Stimulated activated CD4-positive, alpha-beta T cell treated with anti-CD3 and anti-CD28 coated beads, Interleukin-2, amount 100 ng/mL, for 4 hours (primary cell): Measurements from ENCODE around the gene PLAGL2.
"Not testable (repeated sequence)": the region's sequence is repeated elsewhere in the genome, so short reads cannot be mapped to it uniquely, and the experiment has no call there.

ENCODE experiments used
- DNase-seq: peaks from one replicate; pipeline ENCODE4 v3.0.0-alpha.2; 2020; ENCODE audit warnings: low read depth

PLAGL2 gene

DNA sequence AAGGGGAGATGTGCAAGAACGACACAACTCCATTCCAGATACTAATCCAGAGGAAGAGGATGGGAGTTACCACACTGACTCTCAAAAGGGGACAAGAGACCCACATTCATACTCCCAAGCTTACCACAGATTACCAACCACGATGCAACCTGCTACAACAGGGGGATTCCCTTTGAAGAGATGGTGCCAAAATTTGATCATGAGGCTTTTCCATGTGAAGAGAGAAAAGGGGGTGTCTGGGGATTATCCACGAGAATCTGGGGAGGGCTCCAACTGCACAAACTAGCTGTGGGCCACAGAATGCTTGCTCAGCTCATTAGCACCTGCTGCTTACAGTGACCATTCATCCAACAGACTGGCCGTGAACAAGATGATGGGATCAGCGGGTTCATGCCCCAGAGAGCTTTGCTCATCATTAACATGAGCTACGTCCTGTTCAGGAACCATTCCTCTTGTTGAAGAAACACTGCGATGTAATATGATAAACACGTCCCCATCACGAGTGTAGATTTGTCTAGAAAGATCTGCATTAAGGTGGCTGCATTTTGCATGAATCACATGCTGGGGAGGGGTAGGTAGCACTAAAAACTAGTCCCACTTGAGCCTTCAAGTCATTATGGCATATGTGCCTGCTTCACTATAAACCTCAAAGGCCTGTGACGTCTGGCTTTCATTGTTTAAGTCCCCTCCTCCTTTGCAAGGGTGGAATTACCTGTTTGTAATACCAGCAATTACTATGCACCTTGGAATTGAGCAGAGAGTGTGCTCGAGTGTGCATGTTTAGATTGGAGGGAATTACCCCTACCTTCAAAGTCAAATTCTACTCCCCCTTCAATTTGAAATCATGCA, 4.0 kb downstream of the PLAGL2 start:
- no peak for DNase-seq

DNA sequence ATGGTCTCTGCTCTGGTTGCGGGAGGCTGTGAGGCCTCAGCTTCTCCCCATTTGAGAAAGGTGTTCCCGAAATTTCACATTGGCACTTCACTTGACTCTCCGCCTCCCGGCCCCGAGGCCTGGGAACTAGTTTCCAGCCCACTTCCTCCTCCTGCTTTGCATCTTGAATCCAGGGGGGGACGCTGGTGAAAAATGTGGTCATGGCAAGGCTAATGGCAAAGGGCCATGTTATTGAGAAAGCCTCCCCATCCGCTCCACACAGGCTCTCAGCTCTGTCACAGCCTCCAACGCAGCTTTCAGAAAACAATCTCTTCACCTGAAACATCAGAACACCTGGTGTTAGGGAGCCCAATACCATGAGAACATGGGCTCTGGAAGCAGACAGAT, 5.6 kb downstream of the PLAGL2 start:
- no peak for DNase-seq

DNA sequence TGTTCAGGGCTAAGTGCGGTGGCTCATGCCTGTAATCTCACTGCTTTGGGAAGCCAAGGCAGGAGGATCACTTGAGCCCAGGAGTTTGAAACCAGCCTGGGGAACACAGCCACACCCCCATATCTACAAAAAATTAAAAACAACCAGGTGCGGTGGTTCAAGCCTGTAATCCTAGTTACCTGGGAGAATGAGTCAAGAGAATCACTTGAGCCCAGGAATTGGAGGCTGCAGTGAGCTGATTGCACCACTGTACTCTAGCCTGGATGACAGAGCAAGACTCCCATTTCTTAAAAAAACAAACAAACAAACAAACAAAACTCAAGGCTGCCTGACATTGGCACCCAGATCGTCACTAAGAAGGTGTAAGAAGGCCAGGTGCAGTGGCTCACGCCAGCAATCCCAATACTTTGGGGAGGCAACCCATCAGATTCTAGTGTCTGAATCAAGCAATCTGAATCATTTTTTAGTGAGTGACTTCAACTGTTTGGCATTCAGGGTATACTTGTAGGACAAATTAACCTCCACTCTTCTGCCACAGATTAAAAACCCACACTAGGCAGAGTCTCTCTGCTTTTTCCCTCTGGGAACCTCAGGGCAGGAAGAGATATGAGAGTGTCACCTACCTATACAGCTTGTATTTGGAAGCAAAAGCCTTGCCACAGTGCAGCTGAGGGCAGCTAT, 6.1 kb downstream of the PLAGL2 start:
- no peak for DNase-seq

DNA sequence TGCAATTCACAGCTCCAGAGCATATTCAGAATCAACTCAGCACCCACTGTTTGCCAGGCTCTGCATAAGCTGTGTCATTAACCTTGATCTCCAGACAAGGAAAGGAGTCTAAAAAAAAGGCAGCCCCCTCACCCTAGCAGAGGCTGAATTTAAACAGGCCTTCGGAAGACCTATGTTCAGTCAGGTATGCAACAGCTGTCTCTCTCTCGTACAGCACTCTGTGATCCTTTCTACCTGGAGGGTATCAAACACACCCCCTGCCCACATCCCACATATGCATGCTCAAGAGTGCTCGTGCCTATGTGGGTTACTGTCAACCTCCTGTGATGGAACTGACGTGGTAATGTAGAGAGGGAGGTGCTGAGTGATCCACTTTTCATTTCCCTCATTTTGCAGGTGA, 8.5 kb downstream of the PLAGL2 start:
- no peak for DNase-seq

DNA sequence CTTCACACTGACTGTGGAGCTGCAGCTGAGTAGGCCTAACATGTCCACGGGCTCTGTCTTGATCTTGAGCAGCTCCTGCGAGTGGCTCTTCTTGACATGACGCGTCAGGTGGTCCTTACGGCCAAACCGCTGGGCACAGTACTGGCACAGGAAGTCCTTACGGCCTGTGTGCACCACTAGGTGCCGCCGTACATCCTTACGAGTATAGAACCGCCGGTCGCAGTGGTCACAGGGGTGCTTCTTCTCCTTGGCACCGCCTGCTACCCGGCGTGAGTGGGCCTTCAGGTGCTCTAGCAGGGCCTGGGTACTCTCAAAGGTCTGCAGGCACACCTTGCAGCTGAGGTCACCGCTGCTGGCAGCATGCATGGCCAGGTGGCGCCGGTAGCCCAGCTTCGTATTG, 10.4 kb downstream of the PLAGL2 start:
- not testable (repeated sequence) for DNase-seq

DNA sequence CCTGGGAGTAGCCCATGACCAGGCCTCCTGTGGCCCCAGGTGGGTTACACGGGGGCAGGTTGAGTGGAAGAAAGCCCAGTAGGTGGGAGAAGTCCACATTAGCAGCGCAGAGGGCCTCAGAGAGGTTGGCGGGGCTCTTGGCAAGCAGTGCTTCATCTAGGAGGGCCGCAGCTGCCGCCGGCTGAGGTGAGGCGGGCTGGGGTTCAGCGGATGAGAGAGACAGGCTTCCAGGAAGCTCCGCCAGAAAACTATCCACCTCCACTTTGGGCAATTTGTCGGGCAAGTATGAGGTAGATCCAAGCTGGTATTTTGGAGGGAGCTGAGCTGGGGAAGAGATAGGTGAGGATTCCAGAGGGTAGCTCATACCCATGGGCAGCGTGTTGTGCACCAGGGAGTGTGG, 10.9 kb downstream of the PLAGL2 start:
- DNase-seq: not testable (repeated sequence)

DNA sequence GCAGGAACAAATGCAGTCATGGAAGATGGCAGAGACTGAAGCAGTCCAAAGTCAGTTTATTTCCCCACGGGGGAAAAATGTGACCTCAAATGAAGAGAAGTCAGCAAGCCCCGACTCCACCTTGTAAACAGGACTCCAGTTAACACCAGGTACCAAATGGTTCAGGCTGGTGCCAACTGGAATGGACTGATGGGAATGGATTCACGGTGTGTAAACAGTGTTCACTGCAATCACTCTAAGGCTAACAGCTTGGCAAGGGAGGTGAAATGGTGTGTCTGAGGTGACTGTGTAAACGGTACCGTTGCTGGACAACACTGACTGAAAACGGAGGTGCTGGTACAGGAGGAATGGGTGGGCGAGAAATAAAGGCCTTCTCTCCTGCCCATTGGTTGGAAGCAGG, 12.0 kb downstream of the PLAGL2 start:
- no peak for DNase-seq

DNA sequence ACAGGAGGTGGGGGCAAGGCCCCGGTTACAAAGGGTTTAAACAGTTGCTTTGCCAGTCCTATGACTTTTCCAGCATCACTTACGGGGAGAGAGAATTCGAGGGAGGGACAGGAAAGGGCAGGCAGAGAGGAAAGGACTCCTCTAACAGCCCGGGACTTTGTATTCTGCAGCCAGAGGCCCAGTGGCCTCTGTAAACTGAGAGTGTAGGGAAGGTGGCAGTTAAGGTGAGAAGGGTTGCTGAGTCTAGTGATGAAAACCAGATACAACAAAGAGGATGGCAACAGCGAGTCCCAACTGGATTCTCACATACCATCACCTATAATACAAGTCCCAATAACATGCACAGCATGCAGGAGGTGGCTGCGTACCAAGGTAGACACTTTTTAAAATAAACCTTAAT, 13.5 kb downstream of the PLAGL2 start:
- no peak for DNase-seq

DNA sequence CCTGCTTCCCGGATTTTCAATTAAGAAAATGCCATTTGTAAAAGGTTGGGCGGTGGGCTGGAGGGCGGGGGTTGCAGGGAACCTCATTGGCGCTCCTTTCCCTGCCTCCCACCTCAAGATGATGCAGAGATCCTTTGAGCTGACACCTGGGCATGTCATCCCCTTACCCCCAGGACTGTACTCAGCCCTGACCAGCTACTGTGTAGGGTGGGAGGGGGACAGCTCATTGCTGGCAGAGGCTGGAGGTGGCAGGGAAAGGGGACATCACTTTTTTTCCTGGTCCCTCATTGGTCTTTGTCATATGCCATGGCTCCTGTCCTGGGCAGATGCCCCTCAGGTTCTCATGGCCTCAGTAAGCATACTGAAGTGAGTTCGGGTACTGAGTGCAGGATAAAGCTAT, 14.2 kb downstream of the PLAGL2 start:
- DNase-seq: not testable (repeated sequence)

DNA sequence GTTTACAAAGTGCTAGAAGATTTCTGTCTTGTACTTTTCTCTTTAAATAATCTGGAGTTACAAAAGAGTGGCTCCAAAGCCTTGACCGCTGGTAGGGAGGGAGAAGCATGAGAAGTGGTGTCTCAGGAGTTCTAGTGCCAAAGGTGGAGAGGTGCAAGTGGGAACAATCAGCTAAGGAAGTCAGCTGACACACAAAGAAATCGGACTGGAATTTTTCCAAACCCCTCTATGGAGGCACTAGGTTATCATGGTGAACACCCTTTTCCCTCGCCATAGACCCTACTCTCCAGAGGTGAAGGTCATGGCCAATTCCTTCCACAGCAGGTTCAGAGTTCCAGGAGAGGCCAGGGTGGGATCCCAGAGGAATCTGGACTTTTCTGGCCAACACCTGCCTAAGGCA, 14.8 kb downstream of the PLAGL2 start:
- DNase-seq: no peak

DNA sequence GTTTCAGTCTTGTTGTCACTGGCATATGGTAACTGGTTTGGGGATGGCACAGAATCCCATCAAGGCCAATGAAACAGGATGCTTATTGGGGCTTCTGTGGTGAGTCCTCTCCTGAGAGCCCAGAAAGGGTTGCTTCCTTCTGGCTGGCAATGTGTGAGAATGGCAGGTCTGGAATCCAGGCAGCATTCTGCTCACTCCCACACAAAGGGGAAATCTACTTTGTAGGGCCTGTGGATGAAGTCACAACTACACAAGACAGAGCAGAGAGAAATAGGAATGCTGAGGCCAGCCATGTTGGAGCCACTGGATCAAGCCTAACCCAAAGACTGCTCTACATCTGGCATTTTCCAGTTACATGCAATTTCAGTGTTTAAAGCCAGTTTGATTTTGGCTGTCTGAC, 15.7 kb downstream of the PLAGL2 start:
- no peak for DNase-seq

DNA sequence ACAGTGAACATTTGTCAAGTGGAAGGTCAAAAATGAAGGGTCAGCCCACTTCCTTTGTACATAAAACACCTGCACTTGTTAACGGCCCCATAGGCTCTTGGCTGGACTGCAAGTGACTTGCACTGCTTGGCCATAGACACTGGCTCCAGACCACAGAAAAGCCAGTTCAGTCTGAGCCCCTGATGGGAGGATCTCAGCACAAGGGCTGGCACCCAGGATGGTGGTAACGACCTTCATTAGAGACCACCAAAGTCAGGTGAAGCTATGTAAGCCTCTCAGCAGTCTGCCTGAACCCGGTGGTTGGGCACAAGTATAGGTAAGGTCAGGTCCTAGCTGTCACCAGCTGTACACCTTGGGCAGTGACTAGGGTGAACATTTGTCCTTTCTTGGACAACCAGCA, 16.1 kb downstream of the PLAGL2 start:
- DNase-seq: no peak

DNA sequence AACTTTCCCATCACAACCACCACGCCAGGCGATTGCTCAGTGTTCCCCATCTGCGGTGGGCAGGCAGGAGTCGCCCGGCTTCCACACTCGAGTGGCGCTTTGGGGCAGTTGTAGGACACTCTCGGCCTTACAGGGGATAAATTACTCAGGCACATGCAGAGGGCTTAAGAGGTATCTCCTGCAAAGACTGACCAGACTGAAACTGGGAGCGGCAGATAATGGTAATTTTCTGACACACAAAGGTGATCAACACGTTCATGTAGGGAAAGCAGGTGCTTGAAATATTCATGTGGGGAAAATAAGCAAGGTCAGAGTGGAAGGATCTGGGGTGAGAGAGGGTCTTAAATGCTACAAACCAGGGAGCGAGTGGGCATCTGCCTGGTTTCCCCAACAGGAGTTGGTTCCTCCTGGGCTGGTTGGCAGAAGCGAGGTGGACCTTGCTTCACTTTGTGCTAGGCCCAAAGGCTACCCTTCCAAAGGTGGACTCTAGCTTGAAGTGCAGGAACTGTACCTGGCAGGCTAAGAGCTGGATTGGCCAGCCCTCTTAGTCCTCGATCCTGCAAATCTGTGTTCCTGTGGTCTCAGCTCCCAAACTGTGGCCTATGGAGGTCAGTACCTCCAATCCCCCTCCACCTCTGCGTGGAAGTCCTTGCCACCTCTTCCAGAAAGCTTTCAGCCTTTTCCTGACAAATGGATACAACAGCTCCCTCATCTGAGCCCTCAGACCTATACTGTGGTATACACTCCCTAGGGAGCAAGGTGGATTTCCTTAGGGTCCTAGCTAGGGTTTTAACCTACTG, 16.7 kb downstream of the PLAGL2 start:
- DNase-seq: no peak

DNA sequence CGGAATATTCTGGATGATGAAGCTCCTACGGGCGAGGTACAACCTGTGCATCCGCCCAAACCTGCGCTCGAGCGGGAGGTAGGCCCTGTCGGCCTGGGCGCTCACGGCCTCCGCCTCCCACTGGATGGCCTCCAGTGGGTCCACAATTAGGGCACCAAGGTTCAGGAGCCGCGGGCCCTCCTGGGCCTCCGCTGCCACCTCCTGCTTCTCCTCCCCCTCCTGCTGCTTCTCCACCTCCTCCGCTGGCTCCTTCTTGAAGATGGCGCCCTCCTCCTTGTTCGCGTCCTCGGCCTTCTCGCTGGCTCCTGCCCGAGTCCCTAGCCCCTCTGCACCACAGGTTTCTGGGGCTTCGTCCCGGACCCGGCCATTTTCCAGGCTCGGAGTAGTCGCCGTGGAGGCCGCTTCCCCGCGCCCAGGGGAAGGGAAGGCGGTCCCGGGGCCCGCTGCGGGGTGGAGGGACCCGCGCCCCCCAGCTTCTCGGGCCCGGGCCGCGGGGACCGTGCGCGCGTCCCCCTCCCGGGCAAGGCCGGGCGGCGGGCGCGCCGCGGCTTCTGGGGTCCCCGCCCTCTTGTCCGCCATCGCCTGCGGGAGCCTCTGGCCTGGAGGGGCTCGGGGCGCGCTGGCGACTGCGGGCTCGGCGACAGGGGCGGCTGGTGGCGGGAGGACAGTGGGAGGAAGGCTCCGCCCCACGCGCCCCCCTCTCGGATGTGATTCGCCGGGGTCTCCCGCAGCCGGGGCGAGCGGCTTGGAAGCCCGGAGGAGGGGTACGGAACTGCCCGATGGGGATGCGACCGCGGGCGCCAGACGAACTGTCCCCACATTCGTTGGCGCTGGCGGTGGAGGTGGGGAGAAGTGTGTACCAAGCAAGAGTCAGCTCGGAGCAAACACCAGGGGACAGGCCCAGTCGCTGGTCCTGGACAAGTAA, 17.6 kb downstream of the PLAGL2 start:
- DNase-seq: no peak

DNA sequence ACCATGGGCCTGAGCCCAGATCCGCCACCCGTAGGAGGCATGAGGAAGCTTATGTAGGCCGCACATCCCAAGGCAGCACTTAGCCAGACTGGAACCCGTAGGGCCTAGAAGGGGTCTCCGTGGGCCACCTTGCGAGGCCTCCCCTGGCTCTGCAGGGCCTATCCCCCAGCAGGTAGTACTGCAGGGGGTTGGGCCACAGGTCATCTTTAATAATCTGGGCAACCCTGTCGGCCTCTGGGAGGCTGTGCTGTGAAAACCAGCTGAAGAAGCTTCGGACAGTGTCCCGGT, 18.5 kb downstream of the PLAGL2 start:
- no peak for DNase-seq

DNA sequence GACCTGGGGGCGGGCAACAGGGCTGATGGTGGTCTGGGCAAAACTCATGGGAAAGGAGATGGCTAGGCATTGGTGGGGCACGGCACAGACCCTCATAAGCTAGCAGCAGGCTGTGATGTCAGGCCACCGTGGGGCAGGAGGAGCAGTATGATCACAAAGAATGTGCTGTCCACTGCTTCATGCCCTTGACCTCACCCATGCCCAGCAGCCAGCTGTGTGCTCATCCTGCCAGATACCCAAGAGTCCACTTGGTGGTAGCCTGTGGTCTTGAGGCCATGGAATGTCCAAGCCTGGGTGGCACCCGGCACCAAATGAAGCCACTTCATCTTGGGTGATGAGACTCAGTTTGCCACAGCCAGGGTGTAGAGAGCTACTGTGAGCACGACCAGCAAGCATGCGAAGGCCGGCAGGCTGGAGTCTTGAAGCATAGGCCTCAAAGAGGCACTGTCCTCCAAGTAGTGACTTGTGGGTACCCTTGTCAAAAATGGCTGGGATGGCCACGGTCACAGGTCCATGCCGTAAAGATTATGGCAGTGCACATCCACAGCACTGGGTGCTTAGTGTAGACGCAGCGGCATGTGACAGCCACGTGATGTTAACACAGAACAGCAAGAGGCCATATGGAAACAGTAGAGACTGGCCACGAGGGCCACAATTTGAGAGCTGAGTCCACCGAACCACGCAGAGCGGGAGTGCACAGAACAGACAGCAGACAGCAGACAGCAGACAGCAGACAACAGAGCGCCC, 19.0 kb downstream of the PLAGL2 start:
- no peak for DNase-seq

DNA sequence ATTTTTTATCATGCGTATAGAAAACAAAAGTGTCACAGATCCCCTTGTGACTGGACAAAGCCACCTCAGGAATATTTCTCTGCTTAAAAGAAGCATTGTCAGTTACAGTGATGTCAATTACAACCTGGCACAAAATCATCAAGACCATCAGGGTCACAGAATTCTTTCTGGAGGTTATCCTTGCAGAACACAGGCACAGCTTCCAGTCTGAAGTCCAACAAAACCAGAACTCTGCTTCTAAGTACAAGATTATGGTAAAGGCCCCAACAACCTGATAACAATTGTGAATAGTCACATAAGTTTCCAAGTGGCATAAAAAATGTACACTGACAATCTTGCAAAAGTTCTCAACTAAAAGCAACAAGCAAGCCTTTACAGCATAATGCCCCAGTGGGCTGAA, 21.0 kb downstream of the PLAGL2 start:
- DNase-seq: no peak

DNA sequence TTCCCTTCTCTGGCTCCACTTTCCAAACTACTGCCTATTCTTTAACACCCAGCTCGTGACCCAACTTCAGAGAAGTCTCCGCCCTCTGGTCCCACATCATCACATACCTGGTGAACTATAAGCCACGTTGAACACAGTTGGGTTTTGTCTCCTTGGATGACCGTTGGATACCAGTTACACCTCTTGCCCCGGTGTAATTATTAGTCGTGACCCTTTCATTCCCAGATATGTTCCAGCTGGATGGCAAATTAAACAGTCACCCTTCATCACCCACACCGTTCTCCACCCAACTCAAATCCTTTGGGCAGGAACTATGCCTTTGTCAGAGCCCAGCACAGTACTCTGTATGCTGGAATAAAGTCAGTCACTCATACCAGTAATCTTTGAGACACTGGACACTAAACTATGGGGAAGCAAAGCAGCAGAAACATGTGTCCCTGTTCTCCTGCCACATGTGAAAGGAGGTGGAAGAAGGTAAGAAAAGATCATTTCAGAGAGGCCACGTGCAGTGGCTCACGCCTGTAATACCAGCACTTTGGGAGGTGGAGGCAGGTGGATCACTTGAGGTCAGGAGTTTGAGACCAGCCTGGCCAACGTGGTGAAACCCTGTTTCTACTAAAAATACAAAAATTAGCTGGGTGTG, 22.5 kb downstream of the PLAGL2 start:
- DNase-seq: no peak

DNA sequence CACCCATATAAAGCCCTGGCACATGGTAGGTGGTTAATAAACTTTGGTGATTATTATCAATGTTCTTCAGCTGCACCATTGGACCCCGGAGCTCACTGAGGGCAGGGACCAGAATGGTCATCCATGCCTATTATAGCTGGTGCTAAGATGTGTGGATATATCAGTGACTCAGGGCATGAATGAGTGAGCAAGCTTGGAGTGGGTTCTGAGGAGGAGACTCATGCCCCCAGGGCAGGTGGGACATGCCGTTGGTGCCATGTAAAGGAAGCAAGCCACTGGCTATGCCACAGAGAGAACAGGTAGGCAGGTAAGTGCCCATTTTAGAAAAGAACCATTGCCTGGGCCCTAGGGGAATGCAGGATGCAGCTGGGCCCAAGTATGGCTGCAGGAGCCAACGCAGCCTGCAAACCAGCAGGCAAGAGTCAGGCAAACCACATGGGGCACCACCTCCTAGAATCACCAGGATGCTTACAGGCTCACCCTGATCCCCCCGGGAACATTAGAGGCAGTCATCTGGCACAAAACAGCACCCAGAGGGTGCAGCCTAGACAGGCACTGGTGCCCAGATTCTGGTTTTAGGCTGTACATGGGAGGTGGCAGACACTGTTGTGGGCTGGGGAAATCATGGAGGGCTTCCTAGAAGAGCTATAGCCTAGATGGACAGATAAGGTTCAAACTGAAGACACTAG, 23.5 kb downstream of the PLAGL2 start:
- DNase-seq: no peak

DNA sequence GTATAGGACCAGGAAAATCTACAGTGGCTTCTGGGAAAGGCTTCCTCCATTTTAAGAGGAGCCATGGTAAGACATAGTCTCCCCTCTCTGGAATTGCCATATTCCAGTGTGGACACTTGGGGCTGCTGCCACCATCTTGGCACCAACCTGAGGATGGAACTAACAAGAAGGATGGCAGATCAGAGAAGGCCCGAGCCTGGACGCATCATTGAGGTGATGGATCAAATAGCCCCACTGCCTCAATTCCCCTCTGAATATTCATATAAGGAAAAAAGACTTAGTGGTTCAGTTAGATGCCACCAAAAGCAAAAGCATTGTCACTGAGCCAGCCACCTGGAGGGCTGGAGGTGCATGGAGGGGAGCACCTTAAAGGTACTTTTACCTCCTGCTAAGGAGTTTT, 25.9 kb downstream of the PLAGL2 start:
- DNase-seq: no peak
